GM12865 (cell line): ENCODE measurements around the gene SLC39A11.
"Not testable (repeated sequence)": the region's sequence is repeated elsewhere in the genome, so short reads cannot be mapped to it uniquely, and the experiment has no call there.

ENCODE experiments used
- DNase-seq: peaks from one replicate; pipeline ENCODE4 v3.0.0; 2010; ENCODE audit warnings: low read depth
- H3K4me3 ChIP-seq: 2 replicates; pipeline ENCODE4 v1.5.1; 2011; ENCODE audit warnings: mild to moderate bottlenecking, low read depth, low read length, control low read depth
- CTCF ChIP-seq: IDR thresholded peaks from 2 replicates; pipeline ENCODE4 v1.5.1; 2011; ENCODE audit warnings: low read length, control low read depth, low read depth, inconsistent platforms; ENCODE audit not compliant: insufficient read depth; ENCODE audit errors: missing control alignments

SLC39A11 gene

GRCh38 chr17:72825218-72825617 is 267.3 kb downstream of the SLC39A11 start:
- DNase-seq = no peak
- TF ChIP-seq CTCF = no peak
- no peak overlapping the region for H3K4me3 ChIP-seq

GRCh38 chr17:72824267-72824666 is 268.2 kb downstream of the SLC39A11 start:
- not testable (repeated sequence) for DNase-seq, H3K4me3 ChIP-seq

GRCh38 chr17:72822358-72823023 is 270.0 kb downstream of the SLC39A11 start:
- DNase-seq = peak; percentile 31
- no peak for TF ChIP-seq CTCF
- no peak overlapping the region for H3K4me3 ChIP-seq

DNA sequence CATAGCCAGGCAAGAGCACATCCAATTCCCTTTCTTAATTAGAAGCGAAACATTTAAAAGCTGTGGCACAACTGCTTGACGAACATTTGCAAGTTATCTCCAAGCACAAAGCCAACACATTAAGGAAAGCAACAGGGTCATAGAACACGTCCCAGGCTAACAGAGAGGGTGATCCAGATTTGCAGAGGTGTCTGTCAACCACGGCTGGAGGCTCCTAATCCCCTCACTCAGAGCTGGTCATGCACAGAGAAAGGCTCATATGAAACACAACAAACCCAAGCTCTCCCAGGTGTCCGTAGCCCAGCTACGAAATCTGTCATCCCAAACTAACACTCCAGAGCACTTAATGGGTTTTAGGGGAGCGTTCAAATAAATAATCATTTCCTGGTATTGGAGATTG is 276.1 kb downstream of the SLC39A11 start:
- TF ChIP-seq CTCF = no peak
- H3K4me3 ChIP-seq = no peak overlapping the region
- DNase-seq = no peak

GRCh38 chr17:72813481-72813880 is 279.0 kb downstream of the SLC39A11 start:
- DNase-seq = no peak
- no peak overlapping the region for H3K4me3 ChIP-seq
- no peak for TF ChIP-seq CTCF

DNA sequence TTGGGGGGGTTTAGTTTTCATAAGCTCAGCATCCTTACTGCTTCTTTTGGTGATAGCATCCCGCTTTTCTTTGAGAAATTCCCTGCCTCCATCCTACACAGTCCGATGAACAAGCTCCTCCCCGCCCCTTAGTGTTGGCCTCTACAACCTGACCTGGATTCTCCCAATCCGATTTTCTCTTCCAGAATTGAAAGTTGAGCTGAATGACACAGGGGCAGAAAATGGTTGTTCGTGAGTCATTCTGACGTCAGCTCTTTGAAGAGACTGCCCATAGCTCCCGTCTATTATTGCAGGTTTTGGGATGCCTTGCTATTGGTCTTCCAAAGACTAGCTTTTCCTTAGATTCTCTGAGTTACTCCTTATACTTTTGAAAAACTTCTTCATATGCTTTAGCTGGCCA is 279.7 kb downstream of the SLC39A11 start:
- no peak for TF ChIP-seq CTCF
- no peak for DNase-seq

DNA sequence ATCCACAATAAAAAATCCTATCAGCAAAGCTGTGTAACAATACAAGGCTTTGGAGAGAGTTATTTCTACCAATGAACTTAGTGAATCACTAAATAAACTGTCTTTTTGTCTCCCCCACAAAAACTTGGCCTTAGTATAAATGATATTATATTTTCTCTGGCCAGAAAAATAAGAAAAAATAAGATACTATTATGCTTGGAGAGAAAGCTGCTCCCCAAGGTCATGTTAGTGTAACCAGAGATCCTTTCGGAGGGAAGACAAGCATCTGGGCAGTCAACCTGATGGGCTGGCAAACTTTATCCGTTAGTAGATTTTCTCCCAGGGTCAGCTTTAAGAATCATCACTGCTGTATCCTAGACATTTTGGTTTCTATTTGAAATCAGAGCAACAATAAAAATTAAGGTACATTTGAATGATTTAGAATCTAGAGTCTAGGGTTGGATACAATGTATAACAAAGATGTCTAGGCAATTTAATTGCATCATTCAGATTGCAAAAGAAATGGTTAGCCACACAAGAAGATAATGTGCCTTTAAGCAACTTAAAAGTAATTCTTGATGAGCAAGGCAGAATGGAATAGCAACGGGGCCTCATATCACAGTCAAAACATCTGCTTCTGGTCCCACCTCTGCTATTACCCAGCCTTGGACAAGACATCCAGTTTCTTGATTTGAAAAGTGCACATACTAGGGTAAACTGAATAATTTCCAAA is 280.4 kb downstream of the SLC39A11 start:
- H3K4me3 ChIP-seq = no peak overlapping the region
- no peak for TF ChIP-seq CTCF
- no peak for DNase-seq

More for the DNA sequence above, 279.7 kb downstream of the SLC39A11 start:
- H3K4me3 ChIP-seq = no peak overlapping the region
